ENCODE data around the gene SSPN.
"Not testable (repeated sequence)": the region's sequence is repeated elsewhere in the genome, so short reads cannot be mapped to it uniquely, and the experiment has no call there.

The SSPN gene

DNA sequence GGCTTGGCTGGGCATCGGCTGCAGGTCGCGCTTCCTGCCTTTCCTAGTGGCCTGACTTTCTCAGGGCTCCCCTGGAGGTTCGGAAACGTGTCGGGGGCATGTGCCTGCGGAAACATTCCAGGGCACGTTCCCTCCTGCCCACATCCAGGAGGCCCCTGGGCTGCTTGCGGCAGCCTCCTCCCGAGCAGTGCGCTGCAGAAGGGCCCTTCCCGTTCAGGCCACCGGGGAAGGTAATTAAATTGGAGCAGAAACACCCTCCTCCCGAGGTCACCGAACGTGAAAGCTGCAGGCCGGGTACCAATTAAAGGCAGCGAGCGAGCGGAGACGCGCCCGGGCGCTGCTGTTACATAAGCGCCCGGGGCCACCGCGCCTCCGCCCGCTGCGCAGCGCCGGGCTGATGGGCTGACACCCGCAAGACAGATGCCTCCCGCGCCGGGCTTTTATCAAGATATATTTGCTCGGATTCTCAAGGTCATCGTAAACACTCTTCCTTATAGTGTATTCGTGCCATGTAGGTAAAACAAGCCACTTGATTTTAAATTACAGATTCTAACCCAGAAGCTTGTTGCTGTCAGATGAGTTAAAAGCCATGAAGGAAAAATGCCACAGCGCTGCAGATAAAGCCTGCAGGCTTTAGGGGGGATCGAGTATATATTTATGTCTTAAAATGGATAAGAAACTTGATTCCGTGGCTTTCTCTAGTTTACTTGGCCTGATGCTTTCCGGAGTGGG lies 31.4 kb downstream of the SSPN start:
- peak; percentile 80 for DNase-seq

DNA sequence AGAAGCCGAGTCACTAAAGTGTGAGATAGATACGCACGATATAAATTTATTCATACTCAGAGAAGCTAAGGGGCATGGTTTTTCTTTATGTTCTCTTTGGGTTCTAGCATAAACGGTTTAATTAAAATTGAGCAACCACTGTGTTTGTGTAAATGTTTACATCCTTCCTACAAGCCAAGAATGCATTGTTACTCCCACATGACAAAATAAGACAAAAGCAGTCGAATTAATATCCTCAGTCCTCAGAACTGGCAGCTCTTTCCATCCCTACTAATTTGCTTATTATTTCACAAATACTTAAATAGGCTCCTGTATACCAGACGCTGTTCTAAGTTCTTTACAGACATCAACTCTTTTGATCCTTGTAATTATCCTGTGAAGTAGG lies 32.0 kb downstream of the SSPN start:
- no peak for DNase-seq

DNA sequence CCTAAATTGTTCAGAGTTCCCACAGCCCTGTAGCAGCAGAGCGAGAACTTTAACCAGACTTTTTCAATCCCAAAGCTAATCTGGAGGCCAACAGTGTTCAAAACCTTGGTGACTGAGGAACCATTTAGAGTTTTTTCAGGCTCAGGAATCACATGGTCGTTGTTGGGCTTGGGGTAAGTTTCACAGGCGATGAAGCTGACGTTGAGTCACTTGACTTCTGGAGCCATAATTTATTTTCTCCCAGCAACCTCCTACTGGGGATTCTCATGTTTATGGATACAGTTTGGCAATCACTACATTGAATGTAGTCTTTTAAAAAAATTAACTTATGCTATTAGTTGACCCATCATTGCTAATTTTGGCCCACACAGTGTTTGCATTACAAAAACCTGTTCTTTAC lies 34.5 kb downstream of the SSPN start:
- no peak for DNase-seq

DNA sequence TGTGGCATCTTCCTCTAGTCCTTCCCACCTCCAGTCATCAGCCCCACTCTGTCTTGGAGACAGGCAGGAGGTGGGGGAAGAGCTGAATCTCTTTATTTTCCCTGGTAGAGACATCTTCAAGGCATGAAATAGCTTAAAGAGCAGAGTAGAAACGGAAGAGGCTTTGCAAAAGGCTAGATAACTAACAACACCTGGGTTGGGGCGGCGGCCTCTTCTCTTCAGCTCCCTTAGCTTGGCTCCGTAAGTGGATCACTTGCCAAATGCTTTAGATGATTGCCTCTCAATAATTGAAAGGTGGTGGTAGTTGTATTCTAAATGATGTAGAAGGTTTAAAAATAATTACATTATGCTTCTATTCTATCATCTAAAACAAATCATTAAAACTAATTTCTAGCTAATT lies 36.1 kb downstream of the SSPN start:
- DNase-seq = no peak

DNA sequence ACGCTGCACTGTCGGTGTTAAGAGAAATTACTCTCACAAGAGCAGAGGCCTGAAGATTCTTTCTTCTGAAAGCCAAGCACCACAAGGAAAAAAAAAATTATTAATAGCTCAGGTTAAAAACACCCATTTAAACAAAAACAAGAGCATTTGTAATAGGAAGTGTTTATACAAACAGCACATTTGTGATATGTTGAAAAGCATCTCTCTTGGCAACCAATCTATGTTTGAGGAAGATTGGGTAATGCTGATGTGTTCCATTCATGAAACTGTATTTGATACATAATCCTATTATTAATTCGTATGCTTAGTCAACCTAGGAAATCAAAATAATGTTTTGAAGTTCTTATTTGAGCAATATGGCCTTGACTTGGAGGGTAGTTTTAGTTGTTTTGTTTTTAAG lies 36.5 kb downstream of the SSPN start:
- no peak for DNase-seq

DNA sequence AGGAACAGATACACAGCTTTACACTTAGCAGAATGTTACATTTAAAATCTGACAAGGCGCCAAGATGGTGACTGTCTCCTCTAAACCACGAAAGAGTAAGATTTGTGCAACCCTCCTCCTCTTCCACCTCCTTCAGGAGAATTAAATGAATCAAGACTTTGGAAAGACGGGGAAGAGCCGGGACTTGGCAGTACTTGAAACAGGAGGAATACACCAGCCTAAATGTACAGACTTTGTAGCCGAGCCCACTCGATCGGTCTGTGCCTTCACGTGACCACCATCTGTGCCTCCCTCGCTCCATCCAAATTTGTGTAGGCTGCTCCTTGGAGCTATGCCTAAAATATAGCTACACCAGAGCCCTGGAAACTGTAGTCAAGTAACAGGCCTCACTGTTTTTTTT lies 38.3 kb downstream of the SSPN start:
- DNase-seq = no peak

DNA sequence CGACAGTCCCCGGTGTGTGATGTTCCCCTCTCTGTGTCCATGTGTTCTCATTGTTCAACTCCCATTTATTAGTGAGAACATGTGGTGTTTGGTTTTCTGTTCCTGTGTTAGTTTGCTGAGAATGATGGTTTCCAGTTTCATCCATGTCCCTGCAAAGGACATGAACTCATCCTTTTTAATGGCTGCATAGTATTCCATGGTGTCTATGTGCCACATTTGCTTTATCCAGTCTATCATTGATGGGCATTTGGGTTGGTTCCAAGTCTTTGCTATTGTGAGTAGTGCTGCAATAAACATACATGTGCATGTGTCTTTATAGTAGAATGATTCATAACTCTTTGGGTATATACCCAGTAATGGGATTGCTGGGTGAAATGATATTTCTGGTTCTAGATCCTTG lies 40.1 kb downstream of the SSPN start:
- DNase-seq = not testable (repeated sequence)

DNA sequence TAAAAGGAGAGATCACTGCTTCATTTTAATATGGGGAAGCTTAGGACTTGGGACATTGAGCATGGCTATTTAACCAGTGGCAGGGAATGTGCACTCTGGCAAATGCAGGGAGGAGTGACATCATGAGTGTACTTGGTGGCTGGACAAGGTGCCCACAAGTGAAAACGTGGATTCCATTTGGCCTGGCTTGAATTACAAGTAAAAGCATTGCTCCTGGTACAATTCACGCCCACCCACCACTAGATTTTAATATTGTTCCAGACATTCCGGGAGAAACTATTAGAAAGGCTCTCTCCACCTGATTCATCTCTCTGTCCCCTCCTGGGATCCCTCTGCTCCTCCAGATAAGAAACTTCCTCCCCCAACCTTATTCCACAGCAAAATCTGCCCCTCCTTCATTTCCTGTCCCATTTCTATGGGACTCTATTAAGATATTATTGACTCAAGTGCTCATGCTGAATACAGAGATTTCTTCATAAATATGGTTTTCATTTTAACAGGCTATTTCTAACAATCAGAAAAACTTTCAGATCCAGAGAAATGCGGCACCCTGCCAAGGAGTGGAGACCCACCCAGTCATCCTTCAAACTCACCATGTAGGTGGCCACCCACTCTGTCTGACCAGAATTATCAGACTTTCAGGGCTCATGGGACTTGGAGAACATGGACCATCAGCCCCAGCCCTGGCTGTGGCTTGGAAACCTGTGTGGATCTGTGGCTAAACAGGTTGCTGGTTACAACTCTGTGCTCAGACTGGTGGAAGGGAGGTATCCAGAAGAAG lies 43.2 kb downstream of the SSPN start:
- no peak for DNase-seq

DNA sequence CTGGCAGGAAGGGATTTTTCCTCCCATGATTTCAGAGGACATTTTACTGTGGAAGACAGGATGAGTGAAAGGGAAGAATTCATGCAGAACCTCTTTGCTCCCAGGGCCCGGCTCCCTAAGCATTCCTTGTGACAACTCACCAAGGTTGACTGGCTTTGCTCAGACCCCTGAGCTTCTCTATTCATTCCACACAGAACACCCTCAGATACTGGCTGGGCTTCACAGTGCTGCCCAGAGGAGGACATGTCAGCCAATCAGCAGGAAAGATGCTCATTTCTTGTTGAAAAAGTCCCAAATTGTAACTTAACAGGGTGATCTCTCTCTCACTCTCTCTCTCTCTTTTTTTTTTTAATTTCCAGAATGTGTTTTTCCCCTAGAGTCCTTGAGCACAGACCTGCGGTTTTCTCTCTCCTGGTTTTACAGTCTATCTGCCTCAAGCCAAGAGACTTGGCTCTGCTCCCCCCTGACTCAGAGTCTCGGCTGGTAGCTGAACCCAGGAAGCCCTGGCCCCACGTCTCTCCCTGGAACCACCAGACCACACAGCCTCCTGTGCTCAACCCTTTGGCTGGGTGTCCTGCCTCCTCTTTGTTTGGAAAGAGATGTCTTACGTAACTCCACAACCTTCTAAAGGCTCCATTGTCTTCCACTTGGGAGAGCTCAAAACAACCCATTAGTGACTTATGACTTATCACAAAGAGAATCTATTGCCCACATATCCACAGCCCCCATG lies 43.9 kb downstream of the SSPN start:
- DNase-seq = no peak

DNA sequence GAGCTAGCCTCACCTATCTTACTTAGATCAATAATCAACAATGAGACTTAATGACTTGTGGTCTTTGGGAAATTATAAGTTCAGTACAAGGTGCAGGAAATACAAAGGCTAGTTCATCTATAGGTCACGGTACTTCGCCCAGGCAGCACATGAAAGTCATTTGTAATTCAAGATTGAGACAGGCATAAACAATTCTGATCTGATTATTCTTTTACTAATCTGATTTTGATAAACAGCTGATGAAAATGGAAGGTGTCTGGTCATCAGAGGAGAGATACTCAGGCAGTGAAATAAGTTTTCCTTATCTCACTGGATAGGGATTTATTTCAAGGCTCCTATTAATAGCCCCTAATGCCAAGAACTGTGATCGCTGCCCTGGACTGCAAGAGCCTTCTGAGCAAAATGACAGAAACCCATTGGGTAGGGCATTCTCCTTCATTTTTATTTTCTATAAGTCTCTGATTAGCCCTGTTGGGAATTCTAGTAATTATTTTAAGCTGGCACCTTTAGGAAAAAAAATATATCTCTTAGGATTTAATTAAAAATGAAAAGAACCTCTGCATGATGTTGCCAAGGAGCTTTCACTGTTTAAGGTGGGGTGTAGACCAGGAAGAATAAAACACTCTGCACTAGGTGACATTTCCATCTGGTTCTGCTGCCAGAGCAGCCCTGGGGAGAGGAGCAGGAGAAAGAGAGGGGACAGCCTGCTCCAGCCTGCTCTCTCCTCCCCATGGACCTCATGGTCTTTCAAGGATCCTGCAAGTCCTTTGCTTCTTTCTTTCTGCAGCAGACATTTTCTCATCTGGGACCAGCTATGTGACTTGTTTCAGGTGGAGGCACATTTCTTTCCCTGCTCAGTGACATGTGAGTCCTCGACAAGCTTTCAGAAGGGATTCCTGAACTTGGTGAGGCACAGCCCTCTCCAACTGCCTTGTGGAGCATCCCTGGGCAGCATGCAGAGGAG lies 44.8 kb downstream of the SSPN start:
- no peak for DNase-seq

DNA sequence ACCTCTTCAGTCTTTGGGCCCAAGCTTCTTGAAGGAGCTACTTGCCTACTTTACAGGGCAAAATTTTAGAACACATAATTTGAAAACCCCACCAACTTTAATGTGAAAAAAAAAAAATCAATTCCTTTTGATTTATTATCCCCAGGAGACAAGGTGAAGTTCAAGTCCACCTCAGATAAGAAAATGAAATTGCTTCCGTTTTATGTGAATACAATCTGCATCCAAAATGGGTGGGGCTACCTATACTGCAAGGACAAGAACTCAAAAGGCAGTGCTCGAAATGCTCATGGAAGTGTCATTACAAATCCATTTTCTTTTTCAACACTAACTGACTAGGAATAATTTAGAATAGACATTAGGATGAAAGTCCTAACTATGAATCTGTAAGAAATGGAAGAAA lies 45.7 kb downstream of the SSPN start:
- DNase-seq = no peak

DNA sequence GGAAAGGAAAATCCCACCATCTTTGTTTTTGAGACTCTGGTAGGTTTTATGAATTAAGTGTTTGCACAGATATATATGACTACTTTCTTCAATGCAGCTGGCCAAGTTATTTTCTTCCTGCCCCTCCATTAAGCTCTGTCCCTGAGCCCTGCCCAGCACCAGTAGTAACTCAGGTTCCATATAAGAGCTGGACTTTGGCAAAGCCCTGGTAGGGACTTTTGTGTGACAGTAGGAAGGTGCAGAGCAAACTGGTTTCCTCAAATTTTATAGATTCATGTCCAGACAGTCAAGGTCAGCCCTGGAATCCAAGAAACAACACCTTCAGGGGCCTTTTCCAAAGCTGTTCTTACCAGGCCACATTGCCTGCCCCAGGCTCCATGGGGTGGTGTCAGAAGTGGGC lies 47.3 kb downstream of the SSPN start:
- DNase-seq = no peak

DNA sequence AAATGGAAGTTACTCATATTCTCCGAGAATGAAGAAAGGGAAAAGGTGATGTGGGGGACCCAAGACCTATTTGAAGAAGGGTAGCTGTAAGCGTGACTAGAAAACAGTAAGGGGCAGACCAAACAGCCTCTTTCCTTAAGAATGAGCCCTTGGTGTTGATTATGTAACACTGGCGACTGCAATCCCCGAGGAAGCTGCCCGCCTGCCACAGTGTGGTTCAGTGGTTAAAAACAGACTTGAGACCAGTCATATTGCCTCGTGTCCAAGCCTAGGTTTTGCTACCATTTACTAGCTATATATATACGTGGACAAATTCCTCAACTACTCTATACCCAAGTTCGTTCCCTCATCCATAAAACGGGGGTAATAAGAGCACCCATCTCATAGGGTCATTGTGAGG lies 49.1 kb downstream of the SSPN start:
- no peak for DNase-seq

DNA sequence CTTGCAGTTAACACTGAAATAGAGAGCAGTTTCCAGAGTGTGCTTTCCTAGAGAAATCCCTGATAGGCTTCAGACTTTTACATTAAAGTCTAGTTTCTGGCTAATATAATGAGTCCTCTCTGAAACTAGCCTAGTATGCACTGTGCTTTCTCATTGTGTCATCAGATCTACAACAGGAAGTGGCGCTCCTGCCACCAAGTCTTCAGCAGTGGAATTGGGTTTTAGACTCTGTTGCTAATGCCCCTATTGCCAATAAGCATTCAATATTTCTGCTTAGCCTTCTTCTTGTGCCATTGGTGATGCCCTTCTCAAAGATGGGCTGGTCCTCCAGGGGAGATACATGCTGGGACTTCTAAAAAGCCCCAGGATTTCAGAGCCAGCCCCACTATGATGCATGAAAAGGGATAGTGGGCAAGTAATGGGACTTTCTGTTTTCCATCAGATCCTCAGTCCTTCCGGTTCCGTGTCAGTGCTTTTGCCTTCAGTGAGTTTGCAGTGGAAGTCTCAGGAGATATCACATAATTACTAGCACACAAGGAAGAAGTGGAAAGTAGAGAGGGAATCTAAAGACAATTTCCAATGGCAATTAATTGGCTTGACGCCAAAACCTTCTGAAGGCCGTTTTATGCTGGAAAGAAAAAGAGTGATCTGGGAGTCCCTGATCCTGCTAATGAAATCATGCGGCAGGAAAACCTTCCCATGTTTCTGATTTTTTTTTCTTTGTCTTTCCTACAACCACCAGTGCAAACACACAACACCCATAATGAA lies 50.0 kb downstream of the SSPN start:
- DNase-seq = no peak

DNA sequence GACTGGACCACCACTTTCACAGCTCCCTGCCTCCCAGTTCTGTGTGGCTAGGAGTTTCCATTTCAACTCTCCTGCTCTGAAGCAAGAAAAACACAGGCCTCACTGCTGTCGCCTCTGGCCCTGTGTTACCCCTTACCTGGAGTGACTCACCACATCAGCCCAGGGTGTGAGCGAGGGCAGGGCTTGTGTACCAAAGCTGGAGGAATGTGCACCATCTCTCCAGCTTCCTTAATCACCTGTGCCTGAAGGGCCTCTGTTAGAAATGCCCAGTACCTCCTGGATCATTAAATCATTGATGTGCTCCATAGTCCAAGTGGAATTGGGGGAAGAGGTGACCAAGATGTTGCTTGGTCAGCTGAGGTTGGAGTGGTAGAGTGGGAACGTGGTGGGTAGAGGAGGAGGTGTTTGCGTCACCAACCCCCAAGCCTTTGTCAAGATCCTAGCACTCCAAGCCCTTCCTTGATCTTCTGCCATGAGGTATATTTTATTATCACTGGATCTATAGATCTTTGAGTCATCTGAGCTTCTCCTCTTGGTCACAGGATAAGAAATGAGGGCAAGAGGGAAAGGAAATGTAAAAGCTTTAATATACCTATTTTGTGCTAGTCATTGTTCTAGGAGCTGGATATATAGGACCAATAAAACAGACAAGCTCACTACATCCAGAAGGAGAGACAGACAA lies 51.3 kb downstream of the SSPN start:
- no peak for DNase-seq

DNA sequence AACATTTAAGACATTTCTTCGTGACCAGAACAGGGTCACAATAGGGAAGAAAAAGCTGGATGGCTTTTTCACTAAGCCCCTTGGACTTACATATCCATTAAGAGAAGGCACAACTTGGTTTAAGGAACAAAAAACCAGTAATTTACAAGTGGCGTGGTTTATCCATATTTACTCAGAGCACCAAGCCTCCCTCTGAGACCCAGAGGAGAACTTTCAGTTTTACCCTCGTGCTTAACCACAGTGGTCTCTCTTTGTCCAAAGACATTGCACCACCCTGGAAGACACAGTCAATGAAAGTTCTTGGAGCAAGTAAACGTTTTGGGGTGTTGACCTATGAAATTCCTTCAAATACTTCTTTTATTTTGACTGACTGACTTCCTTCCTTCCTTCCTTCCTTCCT lies 52.5 kb downstream of the SSPN start:
- no peak for DNase-seq

DNA sequence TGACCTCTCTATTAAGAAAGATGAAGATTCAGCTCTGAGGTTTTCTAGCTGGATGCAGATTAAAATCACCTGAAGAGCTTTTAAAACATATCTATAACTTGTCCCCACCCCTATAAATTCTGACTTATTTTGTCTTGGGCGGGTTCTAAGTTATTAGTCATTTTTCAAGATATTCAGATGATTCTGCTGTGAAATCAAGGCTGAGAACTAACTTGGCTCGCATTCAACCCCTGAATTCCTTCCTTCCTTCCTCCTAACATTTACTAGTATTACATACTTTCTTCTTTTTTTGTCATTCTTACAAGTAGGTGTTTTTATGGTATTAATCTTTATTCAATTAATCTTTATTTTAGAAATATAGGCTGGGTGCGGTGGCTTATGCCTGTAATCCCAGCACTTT lies 55.4 kb downstream of the SSPN start:
- no peak for DNase-seq

DNA sequence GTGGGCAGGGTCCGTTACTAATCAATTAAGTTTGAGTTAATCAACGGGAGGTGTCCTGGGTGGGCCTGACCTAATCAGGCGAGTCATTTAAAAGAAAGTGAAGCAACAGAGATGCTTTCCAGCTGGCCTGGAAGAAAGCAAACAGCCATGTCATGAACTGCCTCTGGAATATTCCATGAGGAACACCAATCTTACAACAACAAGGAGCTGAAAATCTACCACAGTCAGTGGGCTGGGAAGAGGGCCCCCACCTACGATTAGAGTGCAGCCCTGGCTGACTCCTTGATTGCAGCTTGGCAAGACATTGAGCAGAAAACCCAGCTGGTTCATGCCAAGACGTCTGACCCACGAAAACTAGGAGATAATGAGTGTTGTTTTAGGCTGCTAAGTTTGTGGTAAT lies 56.2 kb downstream of the SSPN start:
- no peak for DNase-seq

DNA sequence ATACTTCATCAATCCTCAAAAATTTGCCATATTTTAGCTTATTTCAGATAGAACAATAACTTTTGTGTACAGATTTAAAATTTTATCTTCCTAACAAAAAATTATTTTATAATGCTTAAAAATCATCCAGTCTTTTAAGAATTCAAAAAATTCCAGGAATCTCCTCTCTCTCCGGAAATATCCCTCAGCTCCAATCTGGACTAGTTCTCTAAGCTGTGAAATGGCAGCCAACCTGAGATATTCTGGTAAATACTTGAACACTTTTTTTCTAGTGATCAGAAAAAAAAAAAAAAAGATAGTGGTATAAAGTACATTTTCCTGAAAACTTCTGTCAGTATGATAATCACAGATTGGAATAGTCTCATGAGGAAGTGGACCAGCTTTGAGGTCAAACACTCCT lies 57.6 kb downstream of the SSPN start:
- no peak for DNase-seq

DNA sequence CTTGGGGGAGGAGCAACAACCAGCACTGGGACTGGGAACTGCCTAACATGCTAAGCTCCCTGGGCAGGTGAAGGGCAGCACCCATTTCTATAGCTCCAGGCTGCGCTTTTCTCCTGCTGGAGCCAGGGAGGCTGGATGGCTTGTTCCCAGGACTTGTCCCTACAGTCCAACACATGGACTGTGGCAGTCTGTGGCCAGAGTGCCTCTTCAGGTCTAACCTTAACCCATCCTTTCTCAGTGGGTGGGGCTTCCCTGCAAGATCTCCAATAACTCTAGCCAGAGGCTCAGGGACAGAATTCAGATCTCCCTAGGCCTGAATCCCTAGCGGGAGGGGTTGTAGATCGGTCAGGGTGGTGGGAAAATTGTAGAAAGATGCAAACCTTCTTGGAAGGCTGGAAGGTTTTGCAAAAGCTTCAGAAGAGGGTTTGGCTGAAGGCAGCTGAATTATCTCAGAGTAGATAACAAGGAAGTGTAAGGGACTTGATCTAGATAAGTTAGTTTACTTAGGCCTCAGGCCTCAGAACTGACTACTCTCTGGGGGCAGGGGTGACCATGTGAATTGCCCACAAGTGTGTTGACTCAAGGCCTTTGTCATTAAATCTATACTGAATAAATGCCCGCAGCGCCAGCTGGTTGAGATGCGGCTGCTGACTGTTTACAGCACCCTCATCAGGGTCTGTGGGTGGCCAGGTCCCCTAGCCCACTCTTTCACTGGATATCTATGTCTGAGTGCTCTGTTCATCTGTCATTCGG lies 60.7 kb downstream of the SSPN start:
- no peak for DNase-seq

All from right kidney (tissue), 1 donor.